Liver (tissue), 3 donors: ENCODE measurements around the gene WDR7.

Experiments used
- ATF3 ChIP-seq: IDR thresholded peaks from 2 replicates; pipeline ENCODE4 v1.6.1; 2016; ENCODE audit warnings: antibody characterized with exemption
- CTCF ChIP-seq: fragments of 150-350 bp; IDR thresholded peaks from 2 replicates; pipeline ENCODE4 v1.5.1; 2017; ENCODE audit warnings: improper control_type of control experiment, low read depth, low read length; ENCODE audit not compliant: missing input control
- EGR1 ChIP-seq, 2 donors: IDR thresholded peaks; 2 replicates each; pipeline ENCODE4 v1.6.1; 2016 to 2018; ENCODE audit warnings: antibody characterized with exemption in 2 of 2, low read depth in 2 of 2
- GABPA ChIP-seq, 2 donors: IDR thresholded peaks in 1 of 2; conservative IDR thresholded peaks in 1 of 2; 2 replicates each; pipeline ENCODE4 v1.6.1; 2016; ENCODE audit warnings: antibody characterized with exemption in 2 of 2, mild to moderate bottlenecking in 1 of 2, moderate library complexity in 1 of 2
- JUND ChIP-seq, 2 donors: IDR thresholded peaks; 2 replicates each; pipeline ENCODE4 v1.6.1; 2016; ENCODE audit warnings: antibody characterized with exemption in 2 of 2
- MAX ChIP-seq: IDR thresholded peaks from 2 replicates; pipeline ENCODE4 v1.6.1; 2016; ENCODE audit warnings: antibody characterized with exemption
- RAD21 ChIP-seq, 2 donors: IDR thresholded peaks; 2 replicates each; pipeline ENCODE4 v1.6.1; 2016; ENCODE audit warnings: antibody characterized with exemption in 2 of 2, mild to moderate bottlenecking in 2 of 2
- REST ChIP-seq: IDR thresholded peaks from 2 replicates; pipeline ENCODE4 v1.6.1; 2016; ENCODE audit warnings: antibody characterized with exemption, mild to moderate bottlenecking
- SP1 ChIP-seq: IDR thresholded peaks from 2 replicates; pipeline ENCODE4 v1.6.1; 2018; ENCODE audit warnings: antibody characterized with exemption, mild to moderate bottlenecking
- TAF1 ChIP-seq: conservative IDR thresholded peaks from 2 replicates; pipeline ENCODE4 v1.6.1; 2016; ENCODE audit warnings: antibody characterized with exemption, mild to moderate bottlenecking
- YY1 ChIP-seq: IDR thresholded peaks from 2 replicates; pipeline ENCODE4 v1.6.1; 2016; ENCODE audit warnings: antibody characterized with exemption, mild to moderate bottlenecking
- donor health status: healthy.
- donor health status: healthy.

GRCh38 chr18:56787390-56787789 lies 136.2 kb downstream of the WDR7 start:
- TF ChIP-seq CTCF (no peak), GABPA (IDR thresholded peaks at IDR 0.05 in 1 of 2, conservative IDR thresholded peaks at IDR 0.05 in 1 of 2) (no peak), MAX (no peak), REST (no peak), TAF1 (no peak), SP1 (no peak), RAD21 (IDR thresholded peaks at IDR 0.05) (no peak), EGR1 (IDR thresholded peaks at IDR 0.05; ENCODE audit: low read depth in 2 of 2) (no peak), YY1 (no peak), ATF3 (no peak), JUND (IDR thresholded peaks at IDR 0.05) (no peak)
